Measurements from ENCODE around the gene SNORC.
"Not testable (repeated sequence)": the region's sequence is repeated elsewhere in the genome, so short reads cannot be mapped to it uniquely, and the experiment has no call there.

SNORC gene

GRCh38 chr2:232870018-232870765 is at the start of gene SNORC:
TSS of gene SNORC (plus strand) at chr2:232870264. CDS start at chr2:232870342, 78 bp downstream.
- no peak for DNase-seq (ENCODE audit: low spot score)

GRCh38 chr2:232829988-232830387 is 40.1 kb upstream of the SNORC start:
- no peak for DNase-seq (ENCODE audit: low spot score)

- DNase-seq (ENCODE audit: low spot score) = no peak
These were observed 38.6 kb upstream of the SNORC start for GRCh38 chr2:232831496-232831895.

- DNase-seq (ENCODE audit: low spot score) = no peak
These were observed 36.2 kb upstream of the SNORC start for GRCh38 chr2:232833830-232834229.

- no peak for DNase-seq (ENCODE audit: low spot score)
These were observed 34.3 kb upstream of the SNORC start for GRCh38 chr2:232835687-232836208.

- DNase-seq (ENCODE audit: low spot score) = no peak
These were observed 33.1 kb upstream of the SNORC start for GRCh38 chr2:232836934-232837333.

- no peak for DNase-seq (ENCODE audit: low spot score)
These were observed 31.6 kb upstream of the SNORC start for GRCh38 chr2:232838406-232838874.

- no peak for DNase-seq (ENCODE audit: low spot score)
These were observed 30.5 kb upstream of the SNORC start for GRCh38 chr2:232839411-232840079.

- DNase-seq (ENCODE audit: low spot score) = no peak
These were observed 27.4 kb upstream of the SNORC start for GRCh38 chr2:232842689-232843088.

GRCh38 chr2:232843834-232844233 is 26.2 kb upstream of the SNORC start:
- DNase-seq (ENCODE audit: low spot score) = no peak

- DNase-seq (ENCODE audit: low spot score) = no peak
These were observed 24.0 kb upstream of the SNORC start for GRCh38 chr2:232846055-232846454.

- no peak for DNase-seq (ENCODE audit: low spot score)
These were observed 20.0 kb upstream of the SNORC start for GRCh38 chr2:232850039-232850438.

- DNase-seq (ENCODE audit: low spot score) = not testable (repeated sequence)
These were observed 18.0 kb upstream of the SNORC start for GRCh38 chr2:232852081-232852480.

GRCh38 chr2:232852676-232853075 is 17.4 kb upstream of the SNORC start:
- DNase-seq (ENCODE audit: low spot score) = no peak

GRCh38 chr2:232854082-232854481 is 16.0 kb upstream of the SNORC start:
- DNase-seq (ENCODE audit: low spot score) = no peak

GRCh38 chr2:232857158-232857563 is 12.9 kb upstream of the SNORC start:
- DNase-seq (ENCODE audit: low spot score) = no peak

- DNase-seq (ENCODE audit: low spot score) = no peak
These were observed 10.6 kb upstream of the SNORC start for GRCh38 chr2:232859385-232859916.

- no peak for DNase-seq (ENCODE audit: low spot score)
These were observed 9.3 kb upstream of the SNORC start for GRCh38 chr2:232860593-232861241.

- no peak for DNase-seq (ENCODE audit: low spot score)
These were observed 8.7 kb upstream of the SNORC start for GRCh38 chr2:232861353-232861752.

GRCh38 chr2:232863996-232864395 is 6.1 kb upstream of the SNORC start:
- DNase-seq (ENCODE audit: low spot score) = no peak

- no peak for DNase-seq (ENCODE audit: low spot score)
These were observed 4.9 kb upstream of the SNORC start for GRCh38 chr2:232865165-232865564.

GRCh38 chr2:232866104-232866503 is 4.0 kb upstream of the SNORC start:
- DNase-seq (ENCODE audit: low spot score) = no peak
